GM04503 (cell line): ENCODE data around the gene CD99L2.
"Not testable (repeated sequence)": the region's sequence is repeated elsewhere in the genome, so short reads cannot be mapped to it uniquely, and the experiment has no call there.

Experiments used
- DNase-seq: peaks from one replicate; pipeline ENCODE4 v3.0.0-alpha.2; 2012; ENCODE audit warnings: low read depth

CD99L2 gene

DNA sequence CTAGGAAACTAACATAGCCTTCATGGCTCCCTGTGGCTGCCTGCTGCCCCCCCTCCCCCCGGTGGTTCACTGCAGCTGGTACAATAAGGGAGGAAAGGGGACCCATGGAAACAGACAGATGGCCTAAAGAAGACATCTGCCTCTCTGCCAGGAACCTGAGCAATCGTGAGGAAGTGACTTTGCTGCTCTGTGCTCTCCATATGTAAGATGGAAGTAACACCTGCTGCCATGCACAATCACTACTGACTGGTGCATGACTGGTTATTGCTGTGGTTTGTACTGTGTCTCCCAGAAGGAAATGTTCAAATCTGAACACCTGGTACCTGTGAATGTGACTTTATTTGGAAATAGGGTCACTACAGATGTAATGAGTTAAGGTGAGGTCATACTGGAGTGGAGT is 43.6 kb downstream of the CD99L2 start:
- DNase-seq, result no peak

DNA sequence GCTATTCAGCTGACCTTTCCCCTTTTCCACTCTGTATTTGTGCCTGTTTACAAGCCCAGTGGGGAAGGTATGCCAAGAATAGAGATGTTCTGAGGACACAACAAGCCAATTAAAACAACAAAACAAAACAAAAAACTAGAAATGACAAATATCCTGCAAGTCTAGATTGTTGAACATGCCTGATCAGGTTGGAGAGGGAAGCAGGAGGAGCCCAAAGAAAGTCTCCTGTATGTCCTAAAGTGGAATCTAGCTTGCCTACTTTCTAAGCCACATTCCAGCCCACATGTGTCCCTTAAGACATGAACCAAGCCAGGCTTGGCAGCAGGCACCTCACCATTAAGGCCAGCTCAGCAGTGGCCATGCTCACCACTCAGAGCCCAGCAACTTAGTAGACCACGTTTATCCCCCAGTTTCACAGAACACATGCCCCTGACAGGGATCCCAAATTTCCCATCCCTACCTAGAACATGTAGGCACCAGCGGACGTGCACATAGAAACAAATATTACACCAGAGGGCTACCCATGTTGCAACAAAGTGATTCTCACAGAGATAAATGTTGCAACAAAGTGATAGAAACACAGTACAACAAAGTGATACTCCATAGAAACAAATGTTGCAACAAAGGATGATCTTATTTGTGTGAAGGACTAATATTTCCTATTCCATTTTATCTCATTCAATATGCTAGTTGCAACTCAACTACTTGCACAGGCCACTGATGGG is 48.3 kb downstream of the CD99L2 start:
- DNase-seq, result no peak

DNA sequence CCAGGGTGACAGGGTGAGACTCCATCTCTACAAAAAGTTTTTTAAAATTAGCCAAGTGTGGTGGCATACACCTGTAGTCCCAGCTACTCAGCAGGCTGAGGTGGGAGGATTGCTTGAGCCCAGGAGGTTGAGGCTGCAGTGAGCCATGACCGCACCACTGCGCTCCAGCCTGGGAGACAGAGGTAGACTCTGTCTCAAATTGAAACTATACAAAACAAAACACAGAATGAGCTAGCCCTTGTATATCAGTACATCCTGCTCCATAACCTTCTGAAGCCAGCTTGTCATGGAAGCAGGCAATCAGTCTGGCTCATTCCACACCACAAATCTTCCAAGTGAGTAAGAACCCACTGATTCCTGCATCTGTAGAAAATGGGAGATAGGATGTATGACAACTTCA is 49.0 kb downstream of the CD99L2 start:
- DNase-seq, result no peak

DNA sequence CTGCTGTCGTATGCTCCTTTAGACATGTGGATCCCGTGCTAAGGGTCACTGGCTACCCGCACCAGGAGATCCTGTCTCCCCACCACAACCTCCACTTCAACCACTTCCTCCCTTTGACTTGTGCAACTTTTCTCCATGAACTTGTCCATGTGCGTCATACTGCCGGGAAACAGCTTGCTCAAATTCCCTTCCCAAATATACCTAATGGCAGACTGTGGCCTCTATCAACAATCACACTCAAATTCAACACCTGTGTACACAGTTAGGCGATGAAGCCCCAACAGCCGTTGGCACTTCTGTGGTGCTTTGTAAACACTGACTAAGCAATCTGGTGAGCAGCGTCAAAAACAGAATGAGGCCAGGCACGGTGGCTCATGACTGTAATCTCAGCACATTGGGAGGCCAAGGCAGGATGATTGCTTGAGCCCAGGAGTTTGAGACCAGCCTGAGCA is 49.5 kb downstream of the CD99L2 start:
- DNase-seq, result no peak

DNA sequence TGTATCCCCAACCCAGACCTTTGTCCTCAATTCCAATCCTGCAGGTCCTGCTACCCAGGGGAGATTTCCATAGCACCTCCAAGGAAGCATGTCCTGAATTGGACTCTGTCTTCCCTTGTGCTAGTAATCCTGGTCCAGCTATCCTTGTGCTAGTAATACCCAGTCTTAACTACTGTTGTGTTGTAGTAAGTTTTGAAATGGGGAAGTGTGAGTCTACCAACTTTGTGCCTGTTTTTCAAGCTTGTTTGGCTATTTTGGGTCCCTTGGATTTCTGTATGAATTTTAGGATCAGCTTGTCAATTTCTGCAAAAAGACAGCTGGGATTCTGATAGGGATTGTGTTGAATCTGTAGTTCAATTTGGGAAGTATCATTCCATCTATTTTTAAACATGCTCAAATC is 51.4 kb downstream of the CD99L2 start:
- no peak for DNase-seq

DNA sequence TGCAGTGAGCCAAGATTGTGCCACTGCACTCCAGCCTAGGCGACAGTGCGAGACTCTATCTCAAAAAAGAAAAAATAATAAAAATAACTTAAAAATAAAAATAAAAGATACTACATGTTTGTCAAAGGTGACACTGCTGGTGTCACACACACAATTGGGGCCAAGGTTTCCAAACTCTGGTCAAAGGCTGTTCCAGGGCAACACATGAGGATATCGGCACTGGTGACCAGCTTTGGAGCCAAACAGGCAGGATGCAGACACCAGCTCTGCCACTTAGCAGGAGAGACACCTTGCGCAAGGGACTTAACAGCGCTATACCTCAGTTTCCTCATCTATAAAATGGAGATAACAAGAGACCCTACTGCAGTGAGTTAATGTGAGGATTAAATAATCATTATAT is 52.3 kb downstream of the CD99L2 start:
- no peak for DNase-seq

DNA sequence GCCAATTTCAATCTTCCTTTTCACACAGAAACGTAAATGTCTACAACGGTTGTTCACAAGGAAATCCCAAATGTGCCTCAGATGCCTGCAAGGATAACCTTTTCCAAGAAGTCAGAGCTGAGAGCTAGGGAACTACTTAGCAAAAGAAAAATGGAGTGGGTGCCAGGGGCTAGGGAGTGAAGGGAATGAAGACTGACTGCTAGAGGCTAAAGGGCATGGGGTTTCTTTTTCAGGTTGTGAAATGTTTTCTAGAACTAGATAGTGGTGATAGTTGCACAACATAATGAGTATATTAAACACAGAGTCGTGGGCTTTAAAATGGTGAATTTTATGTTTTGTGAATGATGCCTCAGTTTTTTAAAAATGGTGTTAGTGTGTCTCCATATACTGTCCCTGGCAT is 53.4 kb downstream of the CD99L2 start:
- no peak for DNase-seq

DNA sequence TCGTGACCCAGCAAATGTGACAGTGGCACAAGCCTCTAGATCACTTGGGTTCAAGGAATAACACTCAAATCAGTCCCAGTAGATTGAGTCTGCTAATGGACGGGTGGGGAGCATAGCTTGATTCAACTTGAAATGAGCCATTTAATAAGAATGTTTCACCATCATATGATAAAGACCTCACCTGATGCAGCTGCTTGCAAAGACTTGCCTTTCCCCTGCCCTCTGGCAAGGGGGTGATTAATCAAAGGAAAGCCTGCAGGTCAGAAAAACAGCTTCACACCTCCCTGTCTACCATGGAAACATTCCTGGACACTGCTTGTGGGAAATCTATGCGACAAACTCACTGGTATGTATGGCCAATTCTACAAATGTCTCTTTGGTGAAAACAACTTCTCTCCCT is 54.5 kb downstream of the CD99L2 start:
- no peak for DNase-seq

DNA sequence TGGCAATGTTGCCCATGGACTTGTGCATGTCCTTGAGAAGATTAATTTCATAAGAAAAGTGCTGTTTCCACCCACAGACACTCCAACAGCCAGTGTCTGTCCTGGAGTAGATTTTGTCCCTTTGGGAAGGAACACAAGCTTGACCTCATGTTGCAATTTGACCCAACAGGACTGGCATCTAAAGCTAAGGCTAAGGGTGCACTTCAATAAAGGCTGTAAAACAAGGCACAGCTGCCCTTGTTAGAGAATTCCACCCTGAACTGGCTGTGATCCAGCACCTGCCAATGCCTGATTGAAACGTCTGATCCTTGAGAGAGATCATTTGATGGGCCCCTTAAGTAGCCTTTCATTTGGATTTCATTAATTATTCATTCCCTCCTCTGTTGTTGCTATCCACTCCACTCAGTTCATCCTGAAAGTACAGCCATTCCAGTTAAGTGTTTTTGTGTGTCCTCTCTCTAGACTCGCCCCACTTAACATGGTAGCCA is 56.2 kb downstream of the CD99L2 start:
- DNase-seq, result no peak

DNA sequence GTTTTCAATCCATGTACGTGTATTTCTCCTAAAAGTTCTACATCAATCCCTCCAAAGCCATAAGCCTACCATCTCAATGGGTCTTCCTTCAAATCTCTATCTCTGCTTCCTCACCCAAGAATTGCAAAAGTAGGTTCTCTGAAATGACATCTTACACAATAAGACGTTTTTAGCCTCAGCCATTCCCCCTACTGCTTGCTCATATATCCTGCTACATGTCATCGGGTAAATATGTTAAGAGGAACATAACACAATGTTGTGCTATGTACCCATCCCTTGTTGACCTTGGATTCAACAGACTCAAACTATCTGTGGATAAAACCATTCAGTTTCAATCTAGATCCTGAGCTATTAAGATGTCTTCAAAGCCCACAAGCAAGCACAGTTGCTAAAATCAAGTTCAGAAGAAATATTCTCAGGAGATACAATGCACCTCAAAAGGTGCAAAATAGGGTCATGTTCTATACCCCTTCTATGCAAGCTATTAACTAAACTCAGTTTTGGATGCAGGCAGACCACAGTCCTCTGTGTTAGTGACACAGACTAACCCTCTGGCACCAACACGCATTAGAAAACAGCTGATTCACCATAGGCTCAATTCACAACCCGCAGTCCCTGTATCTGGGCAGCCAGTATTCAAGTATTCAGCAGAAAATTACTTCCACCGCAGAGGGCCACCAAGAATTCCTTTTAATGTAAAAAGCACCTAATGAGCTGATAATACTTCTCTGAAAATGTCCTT is 56.8 kb downstream of the CD99L2 start:
- no peak for DNase-seq

DNA sequence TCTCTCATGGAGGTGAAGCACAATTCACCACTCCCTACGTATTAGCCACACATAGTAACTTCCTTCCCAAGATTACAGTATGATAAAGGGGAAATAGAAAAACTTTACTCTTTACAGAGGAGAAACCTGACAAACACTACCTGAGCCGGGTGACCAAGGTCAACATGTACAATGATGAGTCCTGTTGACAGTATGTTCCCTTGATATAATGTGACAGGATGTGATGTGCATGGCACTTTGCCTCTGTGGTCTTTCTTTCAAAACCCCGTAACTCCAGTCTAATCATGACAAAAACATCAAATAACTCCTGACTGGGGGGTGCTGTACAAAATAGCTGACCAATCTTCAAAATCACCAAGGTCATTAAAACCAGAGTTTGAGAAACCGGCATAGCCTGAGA is 60.6 kb downstream of the CD99L2 start:
- DNase-seq, result no peak

DNA sequence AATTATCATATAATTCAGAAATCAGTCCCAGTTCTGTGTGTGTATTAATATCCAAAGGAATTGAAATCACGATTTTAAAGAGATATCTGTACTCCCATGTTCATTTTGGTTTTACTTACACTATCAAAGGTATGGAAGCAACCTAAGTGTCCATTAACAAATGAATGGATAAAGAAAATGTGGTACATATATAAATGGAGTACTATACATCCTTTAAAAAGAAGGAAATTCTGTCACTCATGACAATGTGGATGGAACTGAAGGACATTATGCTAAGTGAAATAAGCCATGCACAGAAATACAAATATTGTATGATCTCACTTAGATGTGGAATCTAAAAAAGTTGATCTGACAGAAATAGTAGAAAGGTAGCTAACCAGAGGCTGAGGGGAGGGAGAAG is 63.8 kb downstream of the CD99L2 start:
- no peak for DNase-seq

DNA sequence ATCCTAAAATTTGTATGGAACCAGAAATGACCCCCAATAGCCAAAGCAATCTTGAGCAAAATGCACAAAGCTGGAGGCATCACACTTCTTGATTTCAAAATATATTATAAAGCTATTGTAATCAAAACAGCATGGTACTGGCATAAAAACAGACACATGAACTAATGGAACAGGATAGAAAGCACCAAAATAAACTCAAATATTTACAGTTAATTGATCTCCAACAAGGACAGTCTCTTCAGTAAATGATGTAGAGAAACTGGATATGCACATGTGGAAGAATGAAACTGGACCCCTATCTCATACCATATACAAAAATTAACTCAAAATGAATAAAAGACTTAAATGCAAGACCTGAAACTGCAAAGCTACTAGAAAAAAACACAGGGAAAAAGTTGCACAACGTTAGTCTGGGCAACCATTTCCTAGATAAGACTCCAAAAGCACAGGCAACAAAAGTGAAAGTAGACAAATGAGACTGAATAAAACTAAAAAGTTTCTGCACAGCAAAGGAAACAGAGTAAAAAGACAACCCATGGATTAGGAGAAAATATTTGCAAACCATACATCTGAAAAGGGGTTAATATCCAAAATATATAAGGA is 64.9 kb downstream of the CD99L2 start:
- no peak for DNase-seq

DNA sequence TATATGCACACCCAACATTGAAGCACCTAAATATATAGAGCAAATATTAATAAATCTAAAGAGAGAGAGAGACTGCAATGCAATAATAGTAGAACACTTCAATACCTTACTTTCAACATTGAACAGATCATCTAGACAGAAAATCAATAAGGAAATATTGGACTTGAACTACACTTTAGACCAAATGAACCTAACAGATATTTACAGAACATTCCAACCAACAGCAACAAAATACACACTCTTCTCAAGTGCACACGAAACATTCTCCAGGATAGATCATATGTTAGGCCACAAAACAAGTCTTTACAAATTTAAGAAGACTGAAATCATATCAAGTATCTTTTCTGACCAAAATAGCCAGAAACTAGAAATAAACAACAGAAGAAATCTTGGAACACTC is 66.6 kb downstream of the CD99L2 start:
- no peak for DNase-seq

DNA sequence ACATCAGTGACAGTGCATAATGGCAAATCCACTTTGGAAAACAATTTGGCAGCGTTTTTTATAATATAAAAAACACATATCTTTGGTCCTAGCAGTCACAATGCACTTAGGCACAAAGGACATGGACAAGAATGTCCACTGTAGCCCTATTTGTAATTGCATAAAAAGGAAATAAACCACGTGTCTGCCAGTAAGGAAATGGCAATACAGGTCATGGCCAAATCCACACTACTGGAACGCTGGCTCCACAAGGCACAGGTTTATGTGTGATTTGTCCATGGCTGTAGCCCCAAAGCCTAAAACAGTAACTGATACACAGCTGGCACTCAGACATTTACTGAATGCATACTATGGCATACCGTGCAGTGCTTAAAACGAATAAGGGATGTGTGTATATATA is 69.7 kb downstream of the CD99L2 start:
- no peak for DNase-seq

DNA sequence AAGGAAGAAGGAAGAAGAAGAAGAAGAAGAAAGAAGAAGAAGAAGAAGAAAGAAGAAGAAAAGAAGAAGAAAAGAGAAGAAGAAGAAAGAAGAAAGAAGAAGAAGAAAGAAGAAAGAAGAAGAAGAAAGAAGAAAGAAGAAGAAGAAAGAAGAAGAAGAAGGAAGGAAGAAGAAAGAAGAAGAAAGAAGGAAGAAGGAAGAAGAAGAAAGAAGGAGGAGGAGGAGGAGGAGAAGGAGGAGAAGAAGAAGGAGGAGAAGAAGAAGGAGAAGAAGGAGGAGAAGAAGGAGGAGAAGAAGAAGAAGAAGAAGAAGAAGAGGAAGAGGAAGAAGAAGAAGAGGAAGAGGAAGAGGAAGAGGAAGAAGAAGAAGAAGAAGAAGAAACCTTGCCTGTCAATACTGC is 74.1 kb downstream of the CD99L2 start:
- not testable (repeated sequence) for DNase-seq

DNA sequence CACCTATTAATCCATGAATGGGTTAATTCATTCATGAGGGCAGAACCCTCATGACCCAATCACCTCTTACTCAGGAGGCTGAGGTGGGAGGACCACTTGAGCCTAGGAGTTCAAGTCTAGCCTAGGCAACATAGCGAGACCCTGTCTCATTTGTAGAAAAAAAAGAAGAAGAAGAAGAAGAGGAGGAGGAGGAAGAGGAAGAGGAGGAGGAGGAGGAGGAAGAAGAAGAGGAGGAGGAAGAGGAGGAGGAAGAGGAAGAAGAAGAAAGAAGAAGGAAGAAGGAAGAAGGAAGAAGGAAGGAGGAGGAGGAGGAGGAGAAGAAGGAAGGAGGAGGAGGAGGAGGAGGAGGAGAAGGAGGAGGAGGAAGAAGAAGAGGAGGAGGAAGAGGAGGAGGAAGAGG is 74.6 kb downstream of the CD99L2 start:
- DNase-seq, result not testable (repeated sequence)

DNA sequence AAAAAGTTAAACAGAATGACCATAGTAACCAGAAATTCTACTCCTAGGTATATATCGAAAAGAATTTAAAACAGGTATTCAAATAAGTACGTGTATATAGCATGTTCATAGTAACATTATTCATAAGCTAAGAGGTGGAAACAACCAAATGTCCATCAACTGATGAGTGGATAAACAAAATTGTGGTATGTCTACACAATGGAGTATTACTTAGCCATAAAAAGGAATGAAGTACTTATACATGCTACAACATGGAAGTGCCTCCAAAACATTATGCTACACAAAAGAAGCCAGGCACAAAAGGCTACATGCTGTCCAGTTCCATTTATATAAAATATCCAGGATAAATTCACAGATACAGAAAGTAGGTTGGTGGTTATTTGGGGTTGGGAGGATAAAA is 76.5 kb downstream of the CD99L2 start:
- DNase-seq, result no peak

DNA sequence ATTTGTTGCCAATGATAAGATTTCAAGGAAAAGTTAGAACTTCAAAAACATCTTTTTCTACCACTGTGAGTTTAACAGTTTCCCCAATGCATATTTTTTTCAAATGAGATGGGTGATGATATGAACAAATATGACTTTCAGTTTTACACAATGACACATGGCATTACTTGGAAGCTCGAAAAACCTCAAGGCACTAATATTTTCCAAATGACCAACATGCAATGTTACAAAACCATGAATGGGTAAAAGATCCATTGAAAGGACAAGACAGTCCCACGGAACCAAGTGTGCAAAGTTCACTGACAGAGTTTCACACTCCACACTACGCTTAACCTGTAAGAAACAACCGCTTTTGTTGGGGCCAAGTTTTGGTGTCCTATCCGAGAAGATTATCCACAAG is 84.5 kb downstream of the CD99L2 start:
- peak; percentile 27 for DNase-seq

DNA sequence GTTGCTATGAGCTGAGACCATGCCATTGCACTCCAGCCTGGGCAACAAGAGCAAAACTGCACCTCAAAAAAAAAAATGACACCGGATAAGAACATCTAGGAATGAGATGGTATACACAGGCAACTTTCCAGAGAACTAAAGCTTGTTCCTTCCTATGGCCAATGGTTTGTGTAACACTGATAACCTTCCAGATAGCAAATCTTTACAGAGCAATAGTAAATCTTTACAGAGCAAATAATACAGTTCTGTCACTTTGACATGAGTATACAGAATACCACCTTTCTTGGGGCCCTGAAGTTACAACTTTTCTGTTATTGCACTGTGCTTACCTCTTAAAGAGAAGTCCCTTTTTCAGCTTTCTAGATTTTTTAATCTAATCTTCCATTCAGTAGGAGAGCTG is 91.6 kb downstream of the CD99L2 start:
- DNase-seq, result no peak

DNA sequence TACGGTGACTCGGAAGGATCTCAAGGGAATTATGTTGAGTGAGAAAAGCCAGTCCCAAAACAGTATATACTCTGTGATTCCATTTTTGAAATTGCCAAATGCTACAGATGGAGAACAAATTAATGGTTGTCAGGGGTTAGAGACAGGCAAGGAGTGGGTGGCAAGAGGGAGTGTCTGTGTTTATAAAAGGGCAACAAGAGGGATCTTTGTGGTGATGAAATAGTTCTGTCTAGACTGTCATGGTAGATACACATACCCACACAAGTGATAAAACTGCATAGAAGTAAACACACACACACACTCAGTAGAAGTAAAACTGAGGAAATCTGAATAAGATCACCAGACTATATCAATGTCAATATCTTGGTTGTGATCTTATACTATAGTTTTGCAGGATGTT is 92.7 kb downstream of the CD99L2 start:
- no peak for DNase-seq

DNA sequence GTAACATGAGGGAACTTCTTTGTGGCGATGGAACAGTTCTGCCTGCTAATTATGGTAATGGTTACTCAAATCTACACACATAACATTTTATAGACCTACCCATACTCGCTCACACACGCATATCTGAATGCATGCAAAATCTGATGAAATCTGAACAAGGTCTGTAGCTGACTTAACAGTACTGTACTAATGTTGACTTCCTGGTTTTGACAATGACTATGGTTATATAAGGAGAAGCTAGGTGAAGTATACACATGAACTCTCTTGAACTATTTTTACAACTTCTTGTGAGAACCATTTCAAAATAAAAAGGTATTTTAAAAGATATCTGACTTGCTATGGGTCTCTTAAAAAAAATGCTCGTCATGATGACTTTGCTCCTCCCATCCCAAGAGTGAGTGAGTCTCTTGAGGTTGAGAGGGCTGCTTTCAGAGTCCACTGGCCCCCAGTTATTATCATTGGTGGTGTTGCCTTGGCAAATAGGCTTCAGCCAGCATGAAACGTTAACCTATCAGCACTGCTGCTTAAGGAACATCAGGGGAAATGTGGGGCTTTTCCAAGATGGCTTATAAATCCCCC is 105.4 kb downstream of the CD99L2 start:
- no peak for DNase-seq

DNA sequence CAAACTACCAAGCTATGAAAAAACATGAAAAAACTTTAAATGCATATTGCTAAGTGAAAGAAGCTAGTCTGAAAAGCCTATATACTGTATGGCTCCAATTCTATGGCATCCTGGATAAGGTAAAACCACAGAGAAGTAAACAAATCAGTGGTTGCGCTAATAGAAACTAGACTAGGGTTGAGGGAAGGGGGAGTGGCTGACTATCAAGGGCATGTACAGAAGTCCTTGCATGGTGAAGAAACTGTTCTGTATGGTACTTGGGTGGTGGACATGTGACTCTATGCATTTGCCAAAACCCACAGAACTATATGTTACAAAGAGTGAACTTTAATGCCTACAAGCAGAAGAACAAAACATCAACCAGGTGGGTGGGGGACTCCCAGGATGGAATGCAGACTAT is 108.4 kb downstream of the CD99L2 start:
- no peak for DNase-seq
